GM21786 (cell line): Measurements from ENCODE around the gene IRF8.

ENCODE experiments used
- ATAC-seq: cut with Tn5 transposase; IDR thresholded peaks from one replicate; pipeline ENCODE4 v1.9.1; 2021; ENCODE audit not compliant: unreplicated experiment

The IRF8 gene

DNA sequence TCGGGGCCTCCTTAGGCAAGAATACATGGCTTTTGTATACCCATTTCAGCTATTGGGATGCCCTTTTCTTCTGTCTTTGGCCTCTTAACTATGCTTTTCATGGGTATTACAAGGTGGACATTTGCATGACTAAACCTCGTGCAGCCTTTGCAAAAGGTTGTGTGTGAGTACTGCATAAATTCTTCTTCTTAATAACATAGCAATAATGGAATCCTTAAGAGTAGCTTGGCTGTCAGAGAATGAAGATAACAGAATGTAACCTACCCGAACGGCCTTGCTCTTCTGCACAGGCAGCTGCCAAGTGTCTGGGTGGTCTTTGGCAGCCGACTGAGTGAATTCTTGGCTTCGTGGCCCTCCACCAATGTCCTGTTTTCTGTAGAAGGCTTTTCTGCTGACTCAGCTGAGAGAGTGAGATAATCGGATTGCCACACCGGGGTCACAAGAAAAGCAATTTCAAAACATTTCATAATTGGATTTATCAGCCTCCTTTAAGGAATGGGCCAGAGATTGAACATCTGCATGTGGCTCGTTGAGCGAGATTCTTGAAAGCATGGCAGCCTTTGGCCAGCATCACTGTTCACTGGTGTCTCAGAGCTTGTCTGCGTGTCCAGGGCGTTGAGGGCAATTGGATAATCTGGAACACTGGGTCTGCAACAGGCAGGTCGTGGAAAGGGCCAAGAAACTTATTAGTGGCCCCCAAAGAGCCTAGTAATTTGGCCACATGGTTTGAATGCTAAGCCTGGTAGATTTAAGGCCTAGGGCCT, 13.4 kb downstream of the IRF8 start:
- ATAC-seq, result no peak

DNA sequence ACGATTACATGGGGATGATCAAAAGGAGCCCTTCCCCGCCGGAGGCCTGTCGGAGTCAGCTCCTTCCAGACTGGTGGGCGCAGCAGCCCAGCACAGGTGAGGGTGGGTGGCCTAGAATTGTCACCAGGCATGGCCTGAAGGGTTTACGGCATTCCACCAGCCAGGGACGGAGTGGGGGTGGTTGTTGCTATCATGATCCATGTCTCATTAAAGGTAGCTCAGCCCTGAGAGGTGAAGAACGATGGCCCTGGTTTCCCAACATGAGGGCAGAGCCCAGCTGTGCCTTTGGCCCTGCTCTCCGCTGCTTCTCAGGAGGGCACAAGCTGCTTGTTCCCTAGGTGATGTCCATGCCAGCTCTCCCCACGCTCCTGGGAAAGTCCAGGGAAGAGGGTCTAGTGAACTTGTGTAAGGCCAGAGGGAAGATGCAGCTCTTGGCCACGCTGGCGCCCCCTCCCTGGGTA, 14.2 kb downstream of the IRF8 start:
- ATAC-seq, result no peak

DNA sequence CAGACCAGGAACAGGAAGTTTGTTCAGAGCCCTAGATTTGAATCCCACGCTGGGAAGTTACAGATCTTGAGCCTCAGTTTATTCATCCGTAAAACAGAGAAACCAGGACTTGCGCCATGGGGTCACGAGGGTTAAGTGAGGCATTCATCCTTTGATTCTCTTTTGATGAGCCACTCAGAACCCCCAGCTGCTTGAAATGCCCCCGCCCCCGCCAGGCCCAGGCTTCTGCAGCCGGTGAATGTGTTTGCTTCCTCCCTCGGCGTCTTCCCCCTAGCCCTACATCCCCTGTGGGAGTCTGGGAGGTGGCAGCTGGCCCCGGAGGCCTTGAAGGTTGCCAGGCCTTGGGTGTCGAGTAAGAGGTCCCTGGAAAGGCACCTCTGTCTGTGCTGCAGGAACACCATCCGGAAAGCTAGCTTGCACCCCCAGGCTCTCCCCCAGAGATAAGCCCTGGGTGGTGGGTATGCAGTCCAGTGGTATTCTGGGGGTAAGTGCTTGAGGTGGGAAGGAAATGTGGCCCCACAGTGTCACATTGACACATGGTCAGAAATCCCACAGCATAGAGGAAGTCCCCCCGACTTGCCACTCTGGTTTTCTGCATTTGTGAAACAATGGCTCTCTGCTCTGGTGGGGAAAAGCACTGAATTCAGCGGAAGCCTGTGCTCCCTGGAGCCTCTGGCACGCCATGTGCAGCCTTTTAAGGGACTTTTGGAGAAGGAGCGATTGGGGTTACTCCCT, 14.9 kb downstream of the IRF8 start:
- no peak for ATAC-seq

DNA sequence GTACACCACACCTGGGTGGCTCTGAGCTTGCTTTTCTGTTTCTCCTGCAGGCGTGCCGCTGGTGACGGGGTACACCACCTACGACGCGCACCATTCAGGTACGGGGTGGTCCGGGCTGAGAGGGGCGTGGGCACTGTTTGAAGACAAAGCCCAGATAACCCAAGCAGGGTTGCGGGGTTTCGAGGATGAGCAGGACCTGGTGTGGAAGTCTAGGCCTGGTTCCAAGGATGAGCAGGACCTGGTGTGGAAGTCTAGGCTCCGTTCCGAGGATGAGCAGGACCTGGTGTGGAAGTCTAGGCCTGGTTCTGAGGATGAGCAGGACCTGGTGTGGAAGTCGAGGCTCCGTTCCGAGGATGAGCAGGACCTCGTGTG, 15.4 kb downstream of the IRF8 start:
- no peak for ATAC-seq

DNA sequence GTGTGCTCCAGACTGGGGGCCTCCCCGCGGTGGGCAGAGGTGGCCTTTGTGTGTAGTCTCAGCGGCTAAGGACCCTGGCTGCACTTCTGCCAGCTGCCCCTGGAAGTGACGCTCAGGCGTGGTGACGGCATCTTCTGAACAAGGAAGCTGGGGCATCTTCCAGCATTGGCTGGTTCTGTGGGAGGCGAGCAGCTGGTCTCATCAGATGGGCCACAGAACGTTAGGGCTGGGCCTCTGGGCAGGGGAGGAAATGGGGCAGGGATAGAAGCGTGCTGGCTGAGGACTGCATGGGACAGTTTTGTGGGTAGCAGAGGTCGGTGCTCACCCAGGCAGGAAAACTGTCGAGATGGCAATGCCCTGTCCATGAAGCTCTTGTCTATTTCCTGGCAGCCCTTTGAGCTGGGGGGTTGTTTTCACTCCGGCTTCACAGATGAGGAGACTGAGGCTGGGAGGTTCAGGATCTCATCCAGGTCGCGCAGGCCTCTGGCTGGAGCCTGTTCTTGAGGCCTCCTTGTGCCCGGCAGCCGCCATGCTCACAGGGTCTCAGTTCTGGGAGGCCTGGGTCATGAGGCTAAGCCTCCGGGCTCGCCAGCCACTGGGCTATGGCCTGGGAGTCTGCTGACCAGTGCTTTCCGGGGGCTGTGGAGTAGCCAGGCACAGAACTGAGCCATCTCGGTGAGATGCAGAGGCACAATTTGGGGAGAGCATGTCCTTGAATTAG, 16.3 kb downstream of the IRF8 start:
- no peak for ATAC-seq

DNA sequence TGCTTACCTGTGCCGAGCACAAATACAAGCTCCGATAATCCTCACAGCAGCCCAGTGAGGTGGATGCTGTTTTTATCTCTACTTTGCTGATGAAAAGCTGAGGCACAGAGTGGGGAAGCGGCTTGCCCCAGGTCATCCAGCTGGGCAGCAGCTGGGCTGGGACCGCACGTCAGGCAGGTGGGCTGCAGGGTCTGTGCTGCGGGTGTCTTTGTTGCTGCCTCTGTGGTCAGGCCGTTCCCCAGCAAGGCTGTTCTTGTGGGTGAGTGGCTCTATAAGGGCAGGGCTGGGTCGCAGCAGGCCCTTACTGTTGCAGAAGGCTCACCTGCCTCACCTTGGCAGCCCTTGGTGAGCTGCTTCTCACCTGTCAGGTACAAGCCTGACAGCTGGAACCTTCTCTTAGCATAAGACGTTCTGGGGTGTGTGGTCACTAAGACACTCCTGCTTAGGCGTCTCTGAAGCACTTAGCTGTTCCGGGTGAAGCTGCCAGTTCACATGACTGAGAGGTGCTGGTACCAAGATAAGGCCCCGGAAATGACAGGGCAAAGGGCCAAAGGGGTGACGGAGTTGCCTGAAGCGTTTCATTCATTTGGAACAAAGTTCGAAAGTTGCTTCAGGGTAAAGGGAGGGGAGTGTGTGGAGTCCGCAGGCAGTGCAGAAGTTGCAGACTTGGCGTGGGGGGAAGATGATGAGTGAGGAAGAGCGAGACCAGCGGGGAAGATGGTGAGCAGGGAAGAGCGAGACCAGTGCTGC, 17.4 kb downstream of the IRF8 start:
- ATAC-seq, result no peak

DNA sequence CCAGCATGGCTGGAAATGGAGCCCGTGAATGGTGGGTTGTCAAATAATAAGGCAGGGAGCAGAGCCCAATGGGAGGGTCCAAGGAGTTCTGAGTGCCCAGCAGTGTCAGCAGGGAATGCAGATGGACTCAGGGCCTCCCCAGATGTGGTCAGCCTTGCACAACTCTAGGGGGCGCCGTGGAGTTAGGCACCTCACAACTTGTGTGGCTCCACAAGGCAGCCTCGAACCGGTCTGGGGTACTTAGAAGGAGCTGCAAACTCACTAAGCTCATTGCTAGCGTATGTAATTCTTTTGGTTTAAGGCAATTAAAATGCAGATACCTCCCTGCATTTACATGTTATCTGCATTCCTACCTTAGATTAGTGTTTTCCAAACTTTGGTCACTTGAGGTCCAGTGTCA, 18.1 kb downstream of the IRF8 start:
- no peak for ATAC-seq

DNA sequence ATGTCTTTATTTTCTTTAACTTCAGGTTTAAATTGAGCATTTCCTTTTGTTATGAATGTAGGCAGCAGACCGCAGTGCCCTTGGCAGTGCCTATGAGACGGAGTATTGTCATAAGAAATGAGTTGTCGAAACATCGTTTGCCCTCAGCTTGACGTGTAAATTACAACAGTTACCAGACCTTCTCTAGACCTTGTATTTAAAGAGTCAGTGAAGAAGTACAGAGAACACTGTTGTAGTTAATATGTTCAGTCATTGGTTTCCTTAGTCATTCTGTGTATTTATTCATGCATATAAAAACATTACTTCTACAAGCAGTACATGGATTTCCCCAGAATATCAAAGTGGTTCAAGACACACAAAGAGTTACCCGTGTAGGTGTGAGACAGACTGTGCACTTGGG, 19.0 kb downstream of the IRF8 start:
- no peak for ATAC-seq

DNA sequence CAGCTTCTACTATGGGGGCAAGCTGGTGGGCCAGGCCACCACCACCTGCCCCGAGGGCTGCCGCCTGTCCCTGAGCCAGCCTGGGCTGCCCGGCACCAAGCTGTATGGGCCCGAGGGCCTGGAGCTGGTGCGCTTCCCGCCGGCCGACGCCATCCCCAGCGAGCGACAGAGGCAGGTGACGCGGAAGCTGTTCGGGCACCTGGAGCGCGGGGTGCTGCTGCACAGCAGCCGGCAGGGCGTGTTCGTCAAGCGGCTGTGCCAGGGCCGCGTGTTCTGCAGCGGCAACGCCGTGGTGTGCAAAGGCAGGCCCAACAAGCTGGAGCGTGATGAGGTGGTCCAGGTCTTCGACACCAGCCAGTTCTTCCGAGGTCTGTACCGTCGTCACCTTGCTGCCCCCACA, 19.5 kb downstream of the IRF8 start:
- no peak for ATAC-seq

DNA sequence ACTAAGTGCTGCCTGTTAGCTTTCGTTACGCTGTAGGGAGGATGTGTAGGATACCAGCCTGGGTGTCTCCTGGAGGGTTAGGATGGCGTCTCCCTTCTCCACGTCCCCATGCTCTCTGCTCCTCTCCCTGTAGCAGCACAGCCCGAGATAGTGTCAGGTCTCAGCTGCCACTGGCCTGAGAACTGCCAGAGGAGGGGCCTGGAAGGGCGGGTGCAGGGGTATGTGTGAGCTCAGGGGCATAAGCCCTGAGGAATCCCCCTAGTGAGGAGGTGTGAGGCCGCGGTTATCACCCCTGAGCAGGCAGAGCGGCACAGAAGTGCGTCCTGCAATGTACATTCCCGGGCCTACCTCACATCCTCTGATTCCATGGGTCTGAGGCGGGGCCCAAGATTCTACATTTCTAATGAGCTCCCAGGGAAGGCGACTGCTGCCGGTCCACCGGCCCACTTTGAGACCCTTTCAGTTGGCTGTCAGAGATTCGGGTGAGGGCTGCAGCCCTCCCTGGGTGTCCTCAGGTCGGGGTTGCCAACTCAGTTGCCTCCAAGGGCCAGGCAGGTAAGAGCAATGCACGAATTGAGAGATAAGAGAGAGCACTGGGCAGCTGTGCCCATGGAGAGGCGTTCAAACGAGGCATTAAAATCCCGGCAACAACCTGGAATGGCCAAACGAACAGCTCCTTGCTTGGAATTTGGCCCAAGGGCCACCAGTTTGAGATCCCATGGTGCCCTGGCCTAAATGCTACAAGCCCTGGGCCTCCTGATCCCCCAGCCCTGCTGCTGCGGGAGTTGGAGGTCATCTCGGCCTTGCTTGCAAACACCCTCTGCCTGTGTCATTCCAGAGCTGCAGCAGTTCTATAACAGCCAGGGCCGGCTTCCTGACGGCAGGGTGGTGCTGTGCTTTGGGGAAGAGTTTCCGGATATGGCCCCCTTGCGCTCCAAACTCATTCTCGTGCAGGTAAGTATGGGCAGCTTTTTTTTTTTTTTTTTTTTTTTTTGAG, 20.6 kb downstream of the IRF8 start:
- ATAC-seq, result no peak

DNA sequence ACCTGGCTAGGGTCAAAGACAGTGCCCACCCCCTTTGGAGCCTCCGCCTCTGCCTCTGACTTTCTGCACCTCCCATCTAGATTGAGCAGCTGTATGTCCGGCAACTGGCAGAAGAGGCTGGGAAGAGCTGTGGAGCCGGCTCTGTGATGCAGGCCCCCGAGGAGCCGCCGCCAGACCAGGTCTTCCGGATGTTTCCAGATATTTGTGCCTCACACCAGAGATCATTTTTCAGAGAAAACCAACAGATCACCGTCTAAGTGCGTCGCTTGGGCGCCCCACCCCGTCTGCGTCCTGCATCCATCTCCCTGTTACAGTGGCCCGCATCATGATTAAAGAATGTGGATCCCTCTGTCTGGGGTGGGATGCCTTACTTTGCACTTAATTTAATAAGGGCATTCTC, 22.1 kb downstream of the IRF8 start:
- no peak for ATAC-seq

DNA sequence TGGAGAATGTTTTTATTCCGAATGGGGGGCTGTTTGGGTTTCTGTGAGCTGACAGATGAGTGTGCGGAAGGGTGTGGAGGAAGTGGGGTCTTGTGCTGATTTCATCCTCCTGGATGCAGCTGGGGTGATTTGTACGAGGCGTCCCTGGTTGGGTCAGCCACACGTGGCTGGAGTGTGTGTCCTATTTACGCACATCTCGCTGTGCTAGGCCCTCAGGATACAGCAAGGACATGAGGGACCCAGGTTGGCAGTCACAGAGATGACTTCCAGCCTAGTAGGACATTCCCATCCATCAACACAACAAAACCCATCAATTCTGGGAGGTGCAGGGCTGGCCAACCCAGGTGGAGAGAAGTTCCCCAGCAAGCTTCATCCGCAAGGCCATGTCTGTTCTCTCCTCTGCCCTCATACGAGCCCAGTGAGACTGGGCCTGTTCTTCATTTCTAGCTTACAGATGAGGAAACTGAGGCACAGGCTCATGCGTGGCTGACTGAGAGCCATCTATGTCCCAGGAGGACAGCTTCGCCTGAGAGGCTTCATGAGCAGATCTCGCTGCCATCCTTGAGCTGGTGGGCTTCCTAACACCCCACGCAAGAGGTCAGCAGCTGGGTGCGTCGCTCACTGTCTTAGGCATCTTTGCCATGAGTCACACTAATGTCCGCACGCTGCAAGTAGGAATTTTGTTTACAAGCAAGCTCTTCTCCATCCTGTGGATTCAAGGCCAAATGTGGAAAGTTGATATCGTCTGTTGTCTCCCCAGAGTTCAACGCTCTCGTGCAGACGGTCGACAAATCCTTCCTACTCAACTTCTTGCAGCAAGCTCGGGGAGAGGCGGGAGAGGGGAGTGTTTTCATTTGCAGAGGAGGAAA, 24.4 kb downstream of the IRF8 start:
- no peak for ATAC-seq

DNA sequence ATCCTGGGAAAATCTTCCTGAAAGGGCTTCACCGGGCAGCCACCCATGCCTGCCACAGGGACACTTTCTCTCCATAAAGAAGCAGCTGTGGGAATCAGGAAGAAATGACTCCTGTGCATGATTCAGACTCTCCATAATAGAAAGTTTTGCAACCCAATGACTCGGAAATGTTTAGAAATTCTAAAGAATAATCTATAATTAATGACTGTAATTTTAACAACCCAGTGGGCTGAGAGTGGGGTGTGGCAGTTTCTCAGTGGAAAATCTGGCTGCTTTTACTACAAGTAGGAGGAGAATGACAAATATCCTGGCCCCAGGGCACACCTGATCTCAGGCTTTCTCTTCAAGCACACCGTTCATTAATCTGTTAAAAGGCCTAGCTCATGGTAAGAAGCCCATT, 25.7 kb downstream of the IRF8 start:
- ATAC-seq, result no peak

DNA sequence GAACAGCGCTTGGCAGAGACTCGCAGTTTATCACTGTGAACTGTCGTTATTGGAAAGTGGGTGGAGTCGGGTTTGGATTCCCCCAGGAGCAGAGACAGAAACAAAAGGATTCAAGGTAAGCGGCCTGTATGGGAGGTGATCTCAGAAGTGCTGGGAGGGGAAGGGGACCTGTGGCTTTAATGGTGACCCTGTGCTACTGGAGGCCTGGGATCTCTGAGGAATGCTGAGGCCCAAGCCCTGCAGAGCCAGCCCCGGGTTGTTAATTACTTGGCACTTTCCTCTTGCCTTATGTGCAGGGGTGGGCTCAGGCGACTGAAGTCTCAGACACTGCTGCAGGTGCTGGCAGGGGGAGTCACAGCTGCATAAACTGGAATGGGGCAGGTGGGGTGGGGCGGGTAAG, 27.4 kb downstream of the IRF8 start:
- ATAC-seq, result no peak

DNA sequence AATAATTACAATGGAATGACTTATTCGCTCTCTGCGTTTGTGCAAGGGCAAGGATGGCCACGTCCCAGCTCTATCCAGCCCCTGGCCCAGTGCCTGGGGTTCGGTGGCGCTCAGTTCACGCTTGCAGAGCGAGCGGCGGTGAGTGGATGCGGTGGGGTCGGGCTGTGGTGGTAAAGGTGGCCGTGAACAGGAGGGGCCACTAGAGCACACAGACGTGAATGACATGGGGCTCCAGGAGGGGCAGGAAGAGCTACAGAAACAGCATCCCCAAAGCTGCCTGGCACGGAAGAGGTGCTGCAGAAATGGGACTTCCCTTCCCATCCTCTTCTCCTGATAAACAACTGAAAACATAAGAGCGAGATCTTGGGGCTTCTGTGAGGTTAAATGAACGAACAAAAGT, 28.4 kb downstream of the IRF8 start:
- ATAC-seq, result no peak

DNA sequence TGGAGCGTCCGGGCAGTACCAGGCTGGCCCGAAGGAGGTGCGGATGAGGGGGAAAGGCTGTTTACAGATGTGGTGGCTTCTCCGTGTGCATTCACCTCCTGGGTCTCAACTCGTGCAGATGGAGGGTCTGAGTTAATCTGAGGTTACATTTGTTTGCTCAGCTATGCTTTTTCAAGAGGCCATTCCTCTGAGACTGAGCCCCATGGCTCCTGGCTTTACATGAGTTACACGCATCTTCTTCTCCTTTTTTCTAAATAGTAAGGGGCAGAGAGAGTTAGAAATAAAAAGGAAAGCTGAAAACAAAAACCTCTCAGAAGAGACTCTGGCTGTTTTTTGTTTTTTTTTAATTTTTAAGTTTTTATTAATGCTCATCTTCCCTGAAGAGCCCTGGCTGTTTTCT, 29.0 kb downstream of the IRF8 start:
- ATAC-seq, result no peak

DNA sequence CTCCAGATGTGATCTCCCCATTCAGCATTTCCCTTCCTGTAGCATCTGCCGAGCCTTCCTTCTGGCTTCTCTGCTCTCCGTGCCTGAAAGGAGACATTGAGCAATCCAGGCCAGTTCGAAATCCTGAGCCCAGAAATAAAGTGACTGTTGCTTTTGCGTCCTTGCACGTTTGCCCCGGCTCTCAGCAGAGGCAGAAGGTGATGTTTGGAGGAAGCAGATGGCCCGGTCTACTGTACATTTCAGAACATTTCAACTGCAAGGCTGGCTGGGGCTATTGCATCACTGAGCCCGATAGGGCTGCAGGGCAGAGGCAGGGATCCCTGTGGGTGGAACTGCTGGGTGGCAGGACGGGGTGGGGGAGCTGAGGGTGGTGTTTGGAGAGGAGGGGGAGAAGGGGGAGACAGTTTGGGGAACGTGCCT, 29.4 kb downstream of the IRF8 start:
- no peak for ATAC-seq

DNA sequence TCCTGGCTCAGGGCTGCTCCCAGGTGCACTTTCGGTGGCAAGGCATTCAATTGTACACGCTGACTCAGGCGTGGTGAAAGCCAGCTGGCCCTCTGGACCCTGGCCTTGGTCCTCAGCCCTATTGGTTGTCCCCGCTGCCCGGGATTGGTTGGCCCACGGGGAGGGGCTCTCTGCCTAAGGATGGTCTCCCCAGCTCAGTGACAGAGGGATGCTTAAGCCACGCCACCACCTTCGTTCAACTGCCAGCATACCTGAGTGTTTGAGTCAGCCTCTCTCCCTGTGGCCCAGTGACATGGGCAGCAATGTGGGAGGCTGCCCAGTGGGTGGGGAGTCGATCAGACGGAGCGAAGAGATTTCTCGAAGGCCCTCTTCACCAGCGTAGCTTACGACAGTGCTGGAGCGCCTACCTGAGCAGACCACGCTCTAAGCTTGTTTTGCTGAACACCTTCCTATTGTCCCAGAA, 30.3 kb downstream of the IRF8 start:
- ATAC-seq, result no peak

DNA sequence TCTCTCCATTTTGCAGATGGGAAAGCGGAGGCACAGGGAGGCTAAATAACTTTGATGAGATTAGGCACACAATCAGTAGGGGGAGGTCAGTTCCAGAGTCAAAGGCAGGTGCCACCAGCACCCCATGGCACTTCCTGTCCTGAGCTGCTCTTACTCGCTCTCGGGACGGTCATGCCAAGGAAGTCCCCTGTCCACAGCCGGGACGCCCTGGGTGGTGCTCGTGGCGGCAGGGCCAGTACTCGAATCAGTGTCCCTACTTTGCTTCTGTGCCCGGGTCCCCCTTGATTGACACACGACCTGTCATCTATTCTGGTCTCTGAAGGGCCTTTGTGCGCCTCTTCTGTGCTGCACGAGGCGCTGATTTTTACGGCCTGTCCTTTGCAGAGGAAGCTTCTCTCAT, 31.3 kb downstream of the IRF8 start:
- ATAC-seq, result no peak
